ENCODE data around the gene SGO2.

The SGO2 gene

GRCh38 chr2:200618590-200619021 lies 92.6 kb downstream of the SGO2 start:
- H3K4me1 ChIP-seq (ENCODE audit: control insufficient read depth, insufficient read depth, low read length), result no peaks in the 10 kb centered on the region
- H3K9me3 ChIP-seq (ENCODE audit: control insufficient read depth, insufficient read depth, low read depth, low read length), result no peaks in the 10 kb centered on the region
- no peak overlapping the region for H3K4me3 ChIP-seq (ENCODE audit: low read depth, low read length)
- POLR2A ChIA-PET, result no interaction called here
- CTCF ChIA-PET, result interaction anchor here (1.0 to 1.3 kb wide), 2 partner anchors 13 to 84 kb away, joined by 3 to 4 read pairs; no protein-coding TSS in a partner anchor
- H3K36me3 ChIP-seq (ENCODE audit: control insufficient read depth in 2 of 2, insufficient read depth in 1 of 2, low read length in 2 of 2), result no peaks in the 10 kb centered on the region
- TF ChIP-seq CTCF (tag by site-specific recombination; IDR thresholded peaks at IDR 0.05), result 0 out of 2 replicates have a peak, but pooled peaks have one; percentile 15
- TF ChIP-seq ZNF664 (tag by site-specific recombination; IDR thresholded peaks at IDR 0.05), result no peak
- H3K27ac ChIP-seq (ENCODE audit: extremely low read depth, low read depth, low read length), result no peak overlapping the region

- Histone ChIP-seq H3K4me3 (ENCODE audit: low read depth, low read length) (no peak overlapping the region), H3K9me3 (ENCODE audit: control insufficient read depth, insufficient read depth, low read depth, low read length) (no peaks in the 10 kb centered on the region), H3K36me3 (ENCODE audit: control insufficient read depth in 2 of 2, insufficient read depth in 1 of 2, low read length in 2 of 2) (no peaks in the 10 kb centered on the region), H3K27ac (ENCODE audit: extremely low read depth, low read depth, low read length) (no peak overlapping the region), H3K4me1 (ENCODE audit: control insufficient read depth, insufficient read depth, low read length) (no peaks in the 10 kb centered on the region)
- ChIA-PET POLR2A (no interaction called here), CTCF (interaction anchor here (1.0 to 1.3 kb wide), 2 partner anchors 13 to 84 kb away, joined by 3 to 4 read pairs; no protein-coding TSS in a partner anchor)
- no peak for TF ChIP-seq ZBTB26 (tag by site-specific recombination; optimal IDR thresholded peaks at IDR 0.05)
- no peak for TF ChIP-seq ZBTB48 (tag by site-specific recombination; IDR thresholded peaks at IDR 0.05)
- no peak for TF ChIP-seq INSM2 (tag by site-specific recombination; IDR thresholded peaks at IDR 0.05)
- TF ChIP-seq PATZ1 (tag by site-specific recombination; IDR thresholded peaks at IDR 0.05), result no peak
- no peak for TF ChIP-seq ZNF112 (tag by site-specific recombination; IDR thresholded peaks at IDR 0.05)
- TF ChIP-seq KLF9 (tag by site-specific recombination; IDR thresholded peaks at IDR 0.05; ENCODE audit: low read depth), result no peak
- no peak for TF ChIP-seq GFI1B (tag by site-specific recombination; IDR thresholded peaks at IDR 0.05)
- TF ChIP-seq ZIC2 (tag by site-specific recombination; IDR thresholded peaks at IDR 0.05), result no peak
- no peak for TF ChIP-seq KLF8 (tag by site-specific recombination; IDR thresholded peaks at IDR 0.05)
- TF ChIP-seq ZNF792 (tag by site-specific recombination; IDR thresholded peaks at IDR 0.05), result no peak
- TF ChIP-seq GLIS1 (tag by site-specific recombination; IDR thresholded peaks at IDR 0.05), result no peak
- no peak for TF ChIP-seq KLF1 (tag by site-specific recombination; IDR thresholded peaks at IDR 0.05)
- TF ChIP-seq ZNF777 (tag by site-specific recombination; IDR thresholded peaks at IDR 0.05; ENCODE audit: borderline replicate concordance), result no peak
- TF ChIP-seq ZNF423 (tag by site-specific recombination; IDR thresholded peaks at IDR 0.05), result no peak
- no peak for TF ChIP-seq RBAK (tag by site-specific recombination; IDR thresholded peaks at IDR 0.05)
- no peak for TF ChIP-seq ZNF292 (tag by site-specific recombination; IDR thresholded peaks at IDR 0.05; ENCODE audit: borderline replicate concordance, low read depth)
- TF ChIP-seq ZNF626 (tag by site-specific recombination; IDR thresholded peaks at IDR 0.05), result no peak
These were observed 93.3 kb downstream of the SGO2 start for GRCh38 chr2:200619279-200619678.
